GM12872 (cell line): ENCODE data around the gene PFDN1.

ENCODE experiments used
- TF ChIP-seq, protein P1 (sequence below): IDR thresholded peaks from 3 replicates; pipeline ENCODE4 v1.5.1; 2011; ENCODE audit warnings: low read depth, mild to moderate bottlenecking, low read length, moderate library complexity; ENCODE audit not compliant: insufficient read depth

Gene PFDN1

DNA sequence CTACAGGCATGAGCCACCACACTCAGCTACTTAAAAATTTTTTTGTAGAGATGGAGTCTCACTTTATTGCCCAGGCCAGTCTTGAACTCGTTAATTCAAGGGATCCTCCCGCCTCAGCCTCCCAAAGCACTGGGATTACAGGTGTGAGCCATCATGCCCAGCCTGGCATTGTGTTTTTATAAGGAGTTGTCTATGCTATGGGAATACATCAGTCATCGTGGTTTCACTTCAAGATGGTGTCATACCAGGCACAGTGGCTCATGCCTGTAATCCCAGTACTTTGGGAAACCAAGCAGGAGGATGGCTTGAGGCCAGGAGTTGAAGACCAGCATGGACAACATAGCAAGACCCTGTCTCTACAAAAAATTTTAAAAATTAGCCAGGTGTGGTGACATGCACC is 78.2 kb downstream of the PFDN1 start:
- TF ChIP-seq, protein P1, sequence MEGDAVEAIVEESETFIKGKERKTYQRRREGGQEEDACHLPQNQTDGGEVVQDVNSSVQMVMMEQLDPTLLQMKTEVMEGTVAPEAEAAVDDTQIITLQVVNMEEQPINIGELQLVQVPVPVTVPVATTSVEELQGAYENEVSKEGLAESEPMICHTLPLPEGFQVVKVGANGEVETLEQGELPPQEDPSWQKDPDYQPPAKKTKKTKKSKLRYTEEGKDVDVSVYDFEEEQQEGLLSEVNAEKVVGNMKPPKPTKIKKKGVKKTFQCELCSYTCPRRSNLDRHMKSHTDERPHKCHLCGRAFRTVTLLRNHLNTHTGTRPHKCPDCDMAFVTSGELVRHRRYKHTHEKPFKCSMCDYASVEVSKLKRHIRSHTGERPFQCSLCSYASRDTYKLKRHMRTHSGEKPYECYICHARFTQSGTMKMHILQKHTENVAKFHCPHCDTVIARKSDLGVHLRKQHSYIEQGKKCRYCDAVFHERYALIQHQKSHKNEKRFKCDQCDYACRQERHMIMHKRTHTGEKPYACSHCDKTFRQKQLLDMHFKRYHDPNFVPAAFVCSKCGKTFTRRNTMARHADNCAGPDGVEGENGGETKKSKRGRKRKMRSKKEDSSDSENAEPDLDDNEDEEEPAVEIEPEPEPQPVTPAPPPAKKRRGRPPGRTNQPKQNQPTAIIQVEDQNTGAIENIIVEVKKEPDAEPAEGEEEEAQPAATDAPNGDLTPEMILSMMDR: no peak

DNA sequence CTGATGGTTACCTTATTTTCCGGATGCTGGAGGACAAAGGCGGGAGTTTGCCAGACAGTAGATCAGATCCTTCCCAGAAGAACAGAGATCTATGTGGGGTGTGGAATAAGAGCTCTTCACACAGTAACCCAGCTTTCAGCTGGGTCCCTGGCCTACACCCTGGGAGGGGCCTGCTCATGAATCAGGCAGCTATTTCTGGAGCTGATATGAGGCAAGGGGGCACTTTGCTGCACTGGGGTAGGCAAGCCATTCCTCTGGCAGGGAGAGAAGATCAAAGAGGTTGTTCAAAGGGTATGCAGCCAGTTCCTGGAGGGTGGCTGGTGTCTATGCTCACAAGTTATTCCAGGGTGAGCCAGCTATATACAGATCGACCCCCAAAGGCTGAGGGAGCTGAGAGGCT is 79.3 kb downstream of the PFDN1 start:
- TF ChIP-seq, protein P1: no peak

DNA sequence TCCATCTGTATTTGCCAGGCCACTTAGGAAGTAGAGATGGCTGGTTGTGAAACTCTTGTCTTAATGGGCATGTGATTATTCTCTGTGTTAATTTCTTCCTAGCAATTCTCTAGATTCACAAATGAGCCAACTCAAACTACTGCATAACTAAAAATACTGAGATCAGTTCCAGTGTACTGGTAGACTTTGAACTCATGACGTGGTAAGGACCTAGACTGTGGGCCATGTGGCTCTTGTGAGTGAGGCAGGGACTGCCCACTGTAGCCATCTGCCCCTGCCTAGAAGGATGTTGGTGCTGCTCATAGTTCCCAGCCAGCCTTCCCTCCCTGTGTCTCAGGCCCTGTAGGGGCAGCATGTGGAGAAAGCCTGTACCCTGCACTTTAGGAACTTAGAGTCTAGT is 80.5 kb downstream of the PFDN1 start:
- TF ChIP-seq, protein P1: no peak

DNA sequence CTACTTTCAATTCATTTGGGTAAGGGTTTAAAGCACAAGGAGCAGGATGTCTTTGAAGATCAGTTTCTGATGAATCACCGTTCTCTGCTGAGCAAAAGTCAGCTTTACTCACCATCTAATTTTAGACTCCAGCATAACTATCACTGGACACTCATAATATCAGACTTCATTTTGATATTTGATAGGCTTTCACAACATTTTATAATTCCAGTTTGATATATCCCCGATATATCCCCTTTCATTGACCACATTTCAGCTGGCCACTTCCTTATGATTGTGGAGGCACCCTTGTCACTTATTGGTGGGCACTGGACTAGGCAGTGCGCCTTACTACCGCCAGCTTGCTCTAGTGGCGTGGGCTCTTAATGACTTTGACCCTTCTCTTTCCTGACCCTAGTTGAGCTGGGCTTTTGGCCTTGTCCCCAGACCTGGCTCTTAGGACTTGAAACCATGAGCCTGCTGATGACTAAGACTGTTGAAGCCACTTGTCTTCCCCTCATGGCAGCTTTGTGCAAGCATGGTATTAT is 81.1 kb downstream of the PFDN1 start:
- TF ChIP-seq, protein P1: no peak

DNA sequence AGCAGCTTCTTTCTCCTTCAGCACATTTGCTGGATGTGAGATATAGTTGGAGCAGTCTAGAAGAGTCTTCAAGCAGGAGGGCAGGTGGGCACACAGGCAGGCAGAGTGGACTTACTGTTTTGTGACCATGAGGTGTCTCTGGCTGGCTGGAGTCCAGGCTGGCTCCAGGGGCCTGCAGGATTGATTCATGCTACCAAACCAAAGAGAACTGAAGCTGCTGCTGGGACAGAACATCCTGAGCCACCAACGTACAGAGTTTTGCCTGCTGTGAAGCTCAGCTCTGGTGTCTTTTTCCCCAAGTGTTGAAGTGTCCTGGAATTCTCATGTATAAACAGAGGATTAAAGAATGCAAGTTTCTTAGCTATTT is 82.2 kb downstream of the PFDN1 start:
- TF ChIP-seq, protein P1: no peak

DNA sequence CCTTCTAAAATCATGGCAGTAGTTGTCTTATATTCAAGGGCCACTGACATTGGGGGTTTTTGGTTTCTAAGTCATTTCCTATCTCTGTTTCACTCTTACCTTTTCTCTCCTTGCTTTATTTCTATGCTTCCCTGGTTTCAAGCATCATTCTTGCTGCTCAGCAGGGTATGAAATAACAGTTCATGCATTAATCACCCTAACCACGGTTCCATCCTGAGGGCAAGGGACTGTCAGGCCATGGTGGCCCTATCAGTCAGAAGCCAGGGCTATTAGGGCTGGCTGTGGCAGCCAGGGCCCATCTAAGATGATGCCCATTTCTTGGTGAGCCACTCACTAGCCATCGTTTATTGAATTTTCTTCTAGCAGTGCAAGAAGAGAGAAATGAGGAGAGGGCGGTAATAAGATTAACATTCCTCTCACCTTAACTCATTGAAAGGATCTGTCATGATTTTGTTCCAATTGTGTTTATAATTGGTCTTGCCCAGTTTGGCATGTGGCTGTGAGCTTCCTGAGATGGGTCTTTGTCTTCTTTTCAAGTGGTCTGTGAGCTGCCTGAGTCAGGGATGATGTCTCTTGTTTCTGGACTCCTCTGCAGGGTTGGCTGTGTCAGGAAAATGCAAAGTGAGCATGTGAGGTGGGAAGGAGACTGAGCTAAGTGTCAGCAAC is 82.7 kb downstream of the PFDN1 start:
- TF ChIP-seq, protein P1: no peak

DNA sequence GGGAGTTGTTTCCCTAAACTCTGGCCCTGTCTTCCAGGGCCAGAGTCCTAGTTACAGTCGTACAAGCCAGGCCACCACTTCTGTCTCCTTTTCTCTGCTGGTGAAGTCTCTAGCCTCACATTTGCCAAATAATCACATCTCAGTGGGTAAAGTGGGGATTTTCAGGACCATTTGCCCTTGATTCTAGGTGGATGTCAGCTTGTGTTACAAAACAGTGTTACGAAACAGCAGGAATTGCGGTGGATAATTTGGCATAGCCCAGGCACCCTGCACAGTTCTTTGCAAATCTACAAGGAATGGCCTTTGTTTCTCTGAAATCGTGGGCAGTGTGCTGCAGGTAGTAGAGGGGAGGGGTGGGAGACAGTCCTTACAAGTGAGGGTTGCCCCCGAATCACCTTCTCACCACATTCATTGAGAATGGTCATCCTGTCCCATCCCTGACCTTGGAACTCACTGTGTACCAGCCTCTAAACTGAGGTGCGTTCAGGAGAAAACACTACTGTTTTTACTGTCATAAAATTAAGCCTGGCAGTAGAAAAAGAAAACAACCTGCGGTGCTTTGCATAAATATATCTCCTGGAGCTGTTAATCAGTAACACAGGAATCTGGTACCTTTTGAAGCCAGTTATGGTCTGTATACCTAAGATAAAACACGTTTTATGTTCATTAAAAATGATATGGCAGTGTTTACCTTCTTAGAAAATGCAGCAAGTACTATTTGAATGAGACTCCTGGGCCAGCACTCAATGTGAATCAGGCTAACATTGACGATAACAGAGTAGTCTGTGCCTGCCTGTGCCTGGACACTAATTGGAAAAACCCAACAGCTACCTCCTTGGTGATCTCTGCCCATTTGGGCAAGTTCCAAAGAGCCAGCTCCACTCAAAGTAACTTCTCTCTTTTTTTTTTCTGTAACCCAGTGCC is 83.6 kb downstream of the PFDN1 start:
- TF ChIP-seq, protein P1: no peak
